GM08714 (cell line): ENCODE data around the gene ASCC1.
"Not testable (repeated sequence)": the region's sequence is repeated elsewhere in the genome, so short reads cannot be mapped to it uniquely, and the experiment has no call there.

Experiments
- H3K4me3 ChIP-seq: fragments of 200-500 bp; sonication (Bioruptor generic); 2 replicates; pipeline ENCODE4 v1.5.1; 2014; ENCODE audit warnings: mild to moderate bottlenecking, low read length, inconsistent platforms
- ZNF274 ChIP-seq: IDR thresholded peaks from 2 replicates; pipeline ENCODE4 v1.6.1; 2012; ENCODE audit warnings: mild to moderate bottlenecking, low read depth, low read length

The ASCC1 gene

GRCh38 chr10:72146559-72147323, 69.3 kb downstream of the ASCC1 start:
- TF ChIP-seq ZNF274, result no peak

GRCh38 chr10:72146071-72146470, 70.0 kb downstream of the ASCC1 start:
- TF ChIP-seq ZNF274, result no peak
- no peak overlapping the region for H3K4me3 ChIP-seq

More at GRCh38 chr10:72146559-72147323, 69.3 kb downstream of the ASCC1 start:
- no peak overlapping the region for H3K4me3 ChIP-seq

GRCh38 chr10:72145657-72146056, 70.4 kb downstream of the ASCC1 start:
- H3K4me3 ChIP-seq, result no peak overlapping the region
- no peak for TF ChIP-seq ZNF274

GRCh38 chr10:72140850-72141249, 75.2 kb downstream of the ASCC1 start:
- TF ChIP-seq ZNF274, result no peak
- H3K4me3 ChIP-seq, result no peak overlapping the region

GRCh38 chr10:72140174-72140573, 75.9 kb downstream of the ASCC1 start:
- TF ChIP-seq ZNF274, result no peak

GRCh38 chr10:72137583-72137982, 78.5 kb downstream of the ASCC1 start:
- no peak overlapping the region for H3K4me3 ChIP-seq
- TF ChIP-seq ZNF274, result no peak

More at GRCh38 chr10:72140174-72140573, 75.9 kb downstream of the ASCC1 start:
- no peak overlapping the region for H3K4me3 ChIP-seq

- not testable (repeated sequence) for H3K4me3 ChIP-seq
Observed at GRCh38 chr10:72136225-72136624, 79.9 kb downstream of the ASCC1 start.

- H3K4me3 ChIP-seq, result no peak overlapping the region
- no peak for TF ChIP-seq ZNF274
Observed at GRCh38 chr10:72134785-72135767, 81.0 kb downstream of the ASCC1 start.

GRCh38 chr10:72133517-72133916, 82.6 kb downstream of the ASCC1 start:
- no peak for TF ChIP-seq ZNF274
- no peak overlapping the region; the same call in 1 of the 2 replicates for H3K4me3 ChIP-seq

GRCh38 chr10:72132854-72133253, 83.2 kb downstream of the ASCC1 start:
- no peak for TF ChIP-seq ZNF274
- no peak overlapping the region; the same call in 1 of the 2 replicates for H3K4me3 ChIP-seq

GRCh38 chr10:72127571-72127970, 88.5 kb downstream of the ASCC1 start:
- TF ChIP-seq ZNF274, result no peak
- no peak overlapping the region for H3K4me3 ChIP-seq

GRCh38 chr10:72126872-72127232, 89.2 kb downstream of the ASCC1 start:
- TF ChIP-seq ZNF274, result no peak

GRCh38 chr10:72126184-72126871, 89.7 kb downstream of the ASCC1 start:
- H3K4me3 ChIP-seq, result no peak overlapping the region
- no peak for TF ChIP-seq ZNF274

More at GRCh38 chr10:72126872-72127232, 89.2 kb downstream of the ASCC1 start:
- H3K4me3 ChIP-seq, result no peak overlapping the region

- TF ChIP-seq ZNF274, result no peak
- no peak overlapping the region for H3K4me3 ChIP-seq
Observed at GRCh38 chr10:72124989-72125388, 91.1 kb downstream of the ASCC1 start.
